ENCODE results near the gene USP51. TPM values are rescaled to one million over a fixed set of nuclear protein-coding genes. Genes with fewer than 3 reads are reported as not detected.
"Not testable (repeated sequence)": the region's sequence is repeated elsewhere in the genome, so short reads cannot be mapped to it uniquely, and the experiment has no call there.

USP51 gene
- total and polyA plus RNA-seq, 2 donors (not counting 1 experiment from before 2014, with no cell fraction given), result 0.95 to 1.3 TPM

DNA sequence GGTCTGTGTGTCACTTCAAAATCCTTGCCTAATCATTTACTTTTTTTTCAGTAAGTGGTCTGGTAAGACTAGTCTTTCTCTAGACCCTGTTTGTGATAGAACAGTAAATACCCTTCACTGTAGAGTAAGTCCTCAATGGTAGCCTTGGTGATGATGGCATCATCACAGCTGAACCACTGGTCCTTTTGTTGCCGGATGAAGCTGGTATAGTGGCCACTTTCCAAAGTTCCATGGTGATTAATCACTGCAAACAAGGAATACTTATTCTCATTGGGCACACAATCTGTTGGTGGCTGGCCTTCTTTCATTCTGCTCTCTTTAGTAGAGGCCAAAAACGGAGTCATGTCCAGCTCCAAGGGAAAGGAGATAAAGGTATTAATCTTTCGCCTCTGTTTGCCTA is 2.9 kb downstream of the USP51 start:
- no peak for TF ChIP-seq EZH2 (IDR thresholded peaks at IDR 0.05; ENCODE audit: low read length, missing control alignments)
- TF ChIP-seq, protein P1, sequence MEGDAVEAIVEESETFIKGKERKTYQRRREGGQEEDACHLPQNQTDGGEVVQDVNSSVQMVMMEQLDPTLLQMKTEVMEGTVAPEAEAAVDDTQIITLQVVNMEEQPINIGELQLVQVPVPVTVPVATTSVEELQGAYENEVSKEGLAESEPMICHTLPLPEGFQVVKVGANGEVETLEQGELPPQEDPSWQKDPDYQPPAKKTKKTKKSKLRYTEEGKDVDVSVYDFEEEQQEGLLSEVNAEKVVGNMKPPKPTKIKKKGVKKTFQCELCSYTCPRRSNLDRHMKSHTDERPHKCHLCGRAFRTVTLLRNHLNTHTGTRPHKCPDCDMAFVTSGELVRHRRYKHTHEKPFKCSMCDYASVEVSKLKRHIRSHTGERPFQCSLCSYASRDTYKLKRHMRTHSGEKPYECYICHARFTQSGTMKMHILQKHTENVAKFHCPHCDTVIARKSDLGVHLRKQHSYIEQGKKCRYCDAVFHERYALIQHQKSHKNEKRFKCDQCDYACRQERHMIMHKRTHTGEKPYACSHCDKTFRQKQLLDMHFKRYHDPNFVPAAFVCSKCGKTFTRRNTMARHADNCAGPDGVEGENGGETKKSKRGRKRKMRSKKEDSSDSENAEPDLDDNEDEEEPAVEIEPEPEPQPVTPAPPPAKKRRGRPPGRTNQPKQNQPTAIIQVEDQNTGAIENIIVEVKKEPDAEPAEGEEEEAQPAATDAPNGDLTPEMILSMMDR (conservative IDR thresholded peaks at IDR 0.05 in 1 of 2, IDR thresholded peaks at IDR 0.05 in 1 of 2; ENCODE audit: low read depth in 1 of 2, low read length in 2 of 2), result no peak
- H3K79me2 ChIP-seq (ENCODE audit: control insufficient read depth, insufficient read depth, low read length), result no peaks in the 10 kb centered on the region
- H3K27ac ChIP-seq (ENCODE audit: insufficient read depth, low read length), result no peak overlapping the region
- no peak overlapping the region for H2AFZ ChIP-seq (ENCODE audit: low read length)
- H3K4me1 ChIP-seq (ENCODE audit: control insufficient read depth, extremely low read depth, insufficient read depth, low read length), result no peaks in the 10 kb centered on the region
- H3K36me3 ChIP-seq (ENCODE audit: control insufficient read depth, insufficient read depth, low read length), result no peaks in the 10 kb centered on the region
- no peak overlapping the region for H3K4me2 ChIP-seq (ENCODE audit: extremely low read depth, insufficient read depth, low read length)
- no peak overlapping the region for H3K4me3 ChIP-seq (replicated peaks in 1 of 4; ENCODE audit: control extremely low read depth in 1 of 4, insufficient read depth in 1 of 4, low read depth in 3 of 4, low read length in 4 of 4)
- no peaks in the 10 kb centered on the region for H3K9me3 ChIP-seq (ENCODE audit: control insufficient read depth, insufficient read depth, low read depth, low read length)
- DNase-seq (ENCODE audit: low read depth in 2 of 2), result peak in 1 of 2 donors; percentile 31
- no peak overlapping the region for H3K9ac ChIP-seq (ENCODE audit: insufficient read depth, low read length)
- H3K27me3 ChIP-seq (ENCODE audit: control insufficient read depth, insufficient read depth, low read length), result no peaks in the 10 kb centered on the region
- no peaks in the 10 kb centered on the region for H4K20me1 ChIP-seq (ENCODE audit: control insufficient read depth, extremely low read depth, insufficient read depth, low read length)

DNA sequence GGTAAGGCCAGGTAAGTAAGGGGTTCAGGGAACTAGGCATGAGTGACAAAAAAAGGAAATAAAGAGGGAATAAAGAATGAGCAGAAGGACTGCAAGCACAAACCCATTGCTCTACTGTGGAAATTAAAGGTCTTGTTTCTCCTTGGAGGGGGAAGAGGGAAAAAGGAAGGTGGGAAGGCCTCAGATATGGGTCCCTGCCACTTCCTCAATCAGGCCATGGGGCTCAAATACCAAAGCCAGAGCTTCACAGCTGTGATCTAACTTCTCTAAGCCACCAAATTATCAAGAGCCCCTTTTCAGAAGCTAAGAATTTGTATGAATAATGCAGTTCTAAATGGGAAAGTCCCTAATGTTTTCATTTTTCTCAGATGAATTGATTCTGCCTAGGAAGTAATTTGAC is 4.7 kb downstream of the USP51 start:
- Histone ChIP-seq H3K9me3 (ENCODE audit: control insufficient read depth, insufficient read depth, low read depth, low read length) (no peaks in the 10 kb centered on the region), H3K36me3 (ENCODE audit: control insufficient read depth, insufficient read depth, low read length) (no peaks in the 10 kb centered on the region), H3K27ac (ENCODE audit: insufficient read depth, low read length) (no peak overlapping the region), H3K27me3 (ENCODE audit: control insufficient read depth, insufficient read depth, low read length) (no peaks in the 10 kb centered on the region), H3K4me3 (replicated peaks in 1 of 4; ENCODE audit: control extremely low read depth in 1 of 4, insufficient read depth in 1 of 4, low read depth in 3 of 4, low read length in 4 of 4) (no peak overlapping the region), H3K4me1 (ENCODE audit: control insufficient read depth, extremely low read depth, insufficient read depth, low read length) (no peaks in the 10 kb centered on the region), H3K9ac (ENCODE audit: insufficient read depth, low read length) (no peak overlapping the region), H3K79me2 (ENCODE audit: control insufficient read depth, insufficient read depth, low read length) (no peaks in the 10 kb centered on the region), H2AFZ (ENCODE audit: low read length) (no peak overlapping the region), H3K4me2 (ENCODE audit: extremely low read depth, insufficient read depth, low read length) (no peak overlapping the region), H4K20me1 (ENCODE audit: control insufficient read depth, extremely low read depth, insufficient read depth, low read length) (no peaks in the 10 kb centered on the region)
- TF ChIP-seq EZH2 (IDR thresholded peaks at IDR 0.05; ENCODE audit: low read length, missing control alignments), result no peak
- TF ChIP-seq, protein P1 (conservative IDR thresholded peaks at IDR 0.05 in 1 of 2, IDR thresholded peaks at IDR 0.05 in 1 of 2; ENCODE audit: low read depth in 1 of 2, low read length in 2 of 2), result no peak
- DNase-seq (ENCODE audit: low read depth in 2 of 2), result no peak

DNA sequence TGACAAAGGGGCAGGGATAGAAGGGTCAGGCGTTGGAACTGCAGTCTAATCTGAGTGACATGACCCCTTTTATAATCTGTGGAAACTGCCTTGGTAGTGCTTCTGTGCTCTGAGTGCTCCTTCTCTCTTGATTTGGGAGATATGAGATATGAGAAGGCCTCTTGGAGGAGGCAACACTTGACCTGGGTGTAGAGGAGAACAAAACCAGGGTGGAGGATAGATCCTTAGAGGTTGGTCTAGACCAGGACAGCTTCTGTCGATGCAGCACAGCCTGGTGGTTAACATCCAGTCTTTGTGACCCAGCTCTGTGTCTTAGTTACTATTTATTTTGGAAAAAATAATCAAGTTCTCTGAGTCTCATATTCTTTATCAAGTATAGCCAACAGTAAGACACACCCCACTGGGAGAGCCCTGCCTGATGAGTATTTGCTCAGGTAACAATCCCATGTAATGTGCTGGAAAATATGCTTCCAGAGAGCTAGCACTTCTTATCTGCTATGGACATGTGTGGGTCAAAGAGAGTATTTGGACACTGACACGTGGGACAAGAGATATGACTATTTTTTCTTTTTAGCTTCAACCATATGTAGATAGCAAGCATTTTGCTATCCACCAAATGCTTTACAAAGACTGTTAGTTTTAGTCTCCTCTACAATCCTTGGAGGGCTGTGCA is 9.1 kb downstream of the USP51 start:
- DNase-seq (ENCODE audit: low read depth in 2 of 2), result no peak
- no peaks in the 10 kb centered on the region for H3K4me1 ChIP-seq (ENCODE audit: control insufficient read depth, extremely low read depth, insufficient read depth, low read length)
- no peaks in the 10 kb centered on the region for H3K79me2 ChIP-seq (ENCODE audit: control insufficient read depth, insufficient read depth, low read length)
- H2AFZ ChIP-seq (ENCODE audit: low read length), result no peak overlapping the region
- TF ChIP-seq, protein P1 (conservative IDR thresholded peaks at IDR 0.05 in 1 of 2, IDR thresholded peaks at IDR 0.05 in 1 of 2; ENCODE audit: low read depth in 1 of 2, low read length in 2 of 2), result no peak
- no peak for TF ChIP-seq EZH2 (IDR thresholded peaks at IDR 0.05; ENCODE audit: low read length, missing control alignments)
- no peak overlapping the region for H3K4me2 ChIP-seq (ENCODE audit: extremely low read depth, insufficient read depth, low read length)
- no peaks in the 10 kb centered on the region for H3K9me3 ChIP-seq (ENCODE audit: control insufficient read depth, insufficient read depth, low read depth, low read length)
- no peak overlapping the region for H3K27ac ChIP-seq (ENCODE audit: insufficient read depth, low read length)
- no peaks in the 10 kb centered on the region for H3K27me3 ChIP-seq (ENCODE audit: control insufficient read depth, insufficient read depth, low read length)
- no peak overlapping the region for H3K9ac ChIP-seq (ENCODE audit: insufficient read depth, low read length)
- H3K36me3 ChIP-seq (ENCODE audit: control insufficient read depth, insufficient read depth, low read length), result no peaks in the 10 kb centered on the region
- H3K4me3 ChIP-seq (replicated peaks in 1 of 4; ENCODE audit: control extremely low read depth in 1 of 4, insufficient read depth in 1 of 4, low read depth in 3 of 4, low read length in 4 of 4), result no peak overlapping the region
- no peaks in the 10 kb centered on the region for H4K20me1 ChIP-seq (ENCODE audit: control insufficient read depth, extremely low read depth, insufficient read depth, low read length)

DNA sequence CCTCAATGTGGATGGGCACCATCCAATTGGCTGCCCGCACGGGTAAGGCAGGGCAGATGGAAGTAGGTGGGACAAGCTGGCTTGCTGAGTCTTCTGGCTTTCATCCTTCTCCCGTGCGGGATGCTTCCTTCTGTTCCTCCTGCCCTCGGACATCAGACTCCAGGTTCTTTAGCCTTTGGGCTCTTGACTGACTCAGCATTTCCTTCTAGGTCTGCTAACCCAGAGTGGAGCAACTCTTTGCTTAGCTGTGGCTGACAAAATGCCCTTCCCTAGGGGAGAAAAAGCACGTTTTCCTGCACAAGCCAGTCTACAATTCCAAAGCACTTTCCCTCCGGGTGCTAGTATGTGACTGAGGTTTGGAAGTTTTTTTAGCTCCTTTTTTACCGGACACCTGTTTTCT is 9.7 kb downstream of the USP51 start:
- DNase-seq (ENCODE audit: low read depth in 2 of 2); H3K9ac ChIP-seq (ENCODE audit: insufficient read depth, low read length); H3K4me3 ChIP-seq (replicated peaks in 1 of 4; ENCODE audit: control extremely low read depth in 1 of 4, insufficient read depth in 1 of 4, low read depth in 3 of 4, low read length in 4 of 4); H3K79me2 ChIP-seq (ENCODE audit: control insufficient read depth, insufficient read depth, low read length); H3K4me1 ChIP-seq (ENCODE audit: control insufficient read depth, extremely low read depth, insufficient read depth, low read length); H3K36me3 ChIP-seq (ENCODE audit: control insufficient read depth, insufficient read depth, low read length); H3K27me3 ChIP-seq (ENCODE audit: control insufficient read depth, insufficient read depth, low read length); H3K9me3 ChIP-seq (ENCODE audit: control insufficient read depth, insufficient read depth, low read depth, low read length); H4K20me1 ChIP-seq (ENCODE audit: control insufficient read depth, extremely low read depth, insufficient read depth, low read length); H2AFZ ChIP-seq (ENCODE audit: low read length); H3K27ac ChIP-seq (ENCODE audit: insufficient read depth, low read length); H3K4me2 ChIP-seq (ENCODE audit: extremely low read depth, insufficient read depth, low read length): not testable (repeated sequence)

DNA sequence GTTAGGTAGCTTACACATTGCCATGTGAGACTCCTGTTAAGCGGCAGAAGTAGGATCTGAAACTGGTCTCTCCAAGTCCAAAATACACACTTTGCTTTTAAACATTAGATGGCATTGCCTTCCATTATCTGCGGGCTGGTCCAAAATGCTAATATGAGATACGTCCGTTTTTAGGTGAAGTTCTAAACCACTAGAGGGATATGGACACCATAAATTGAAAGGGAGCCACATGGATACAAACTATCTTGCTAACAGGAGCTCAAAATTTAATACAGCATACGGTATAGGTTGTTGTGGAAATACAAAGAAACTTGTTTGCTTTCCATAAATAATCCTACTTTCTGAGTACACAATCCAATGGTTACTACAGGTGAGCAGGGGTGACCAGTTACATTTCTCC is 23.9 kb downstream of the USP51 start:
- H3K79me2 ChIP-seq (ENCODE audit: control insufficient read depth, insufficient read depth, low read length), result not testable (repeated sequence)

More for the DNA sequence above, 23.9 kb downstream of the USP51 start:
- not testable (repeated sequence) for H3K9ac ChIP-seq (ENCODE audit: insufficient read depth, low read length); H3K27me3 ChIP-seq (ENCODE audit: control insufficient read depth, insufficient read depth, low read length); DNase-seq (ENCODE audit: low read depth in 2 of 2); H3K9me3 ChIP-seq (ENCODE audit: control insufficient read depth, insufficient read depth, low read depth, low read length); H3K27ac ChIP-seq (ENCODE audit: insufficient read depth, low read length); H3K4me3 ChIP-seq (replicated peaks in 1 of 4; ENCODE audit: control extremely low read depth in 1 of 4, insufficient read depth in 1 of 4, low read depth in 3 of 4, low read length in 4 of 4); H3K4me2 ChIP-seq (ENCODE audit: extremely low read depth, insufficient read depth, low read length); H3K4me1 ChIP-seq (ENCODE audit: control insufficient read depth, extremely low read depth, insufficient read depth, low read length); H4K20me1 ChIP-seq (ENCODE audit: control insufficient read depth, extremely low read depth, insufficient read depth, low read length); H2AFZ ChIP-seq (ENCODE audit: low read length); H3K36me3 ChIP-seq (ENCODE audit: control insufficient read depth, insufficient read depth, low read length)

Measured in fibroblast of lung (primary cell).